A673 (cell line): ENCODE results near the gene TUBGCP3. TPM values are rescaled to one million over a fixed set of nuclear protein-coding genes. Genes with fewer than 3 reads are reported as not detected.
"Not testable (repeated sequence)": the region's sequence is repeated elsewhere in the genome, so short reads cannot be mapped to it uniquely, and the experiment has no call there.

ENCODE experiments used
- BruUV-seq: library from RNA; stranded (reverse); fragments of 400-500 nt; replicated peaks from 2 replicates; lab custom pipeline; 2021; lab: Mats Ljungman, UMichigan
- CTCF ChIA-PET: fragments of 300-600 bp; sonication (Branson Sonifier 250); formaldehyde crosslinking; loops from one replicate; lab custom pipeline; 2022; ENCODE audit warnings: antibody characterized with exemption; lab: Charles Lee
- POLR2A ChIA-PET: fragments of 300-600 bp; sonication (Branson Sonifier 250); formaldehyde crosslinking; loops from one replicate; lab custom pipeline; 2022; ENCODE audit warnings: antibody characterized with exemption; ENCODE audit not compliant: low non-redundant PET; lab: Charles Lee
- DNase-seq: peaks from one replicate; pipeline ENCODE4 v3.0.0-alpha.2; 2015; ENCODE audit warnings: low spot score
- H3K27ac ChIP-seq: fragments of 200-600 bp; sonication (generic); 2 replicates; pipeline ENCODE4 v1.5.1; 2016; ENCODE audit warnings: mixed run types, low read depth, mild to moderate bottlenecking, mixed read lengths, antibody characterized with exemption, low read length; ENCODE audit not compliant: poor library complexity, severe bottlenecking
- H3K27me3 ChIP-seq: fragments of 200-600 bp; sonication (generic); replicated peaks from 2 replicates; pipeline ENCODE4 v1.6.1; 2017; ENCODE audit warnings: mixed run types, low read depth, mild to moderate bottlenecking, mixed read lengths, antibody characterized with exemption, low read length; ENCODE audit not compliant: insufficient read depth, poor library complexity
- H3K36me3 ChIP-seq: fragments of 200-600 bp; sonication (generic); 2 replicates; pipeline ENCODE4 v1.6.1; 2016; ENCODE audit warnings: mixed run types, mild to moderate bottlenecking, mixed read lengths, antibody characterized with exemption, low read length; ENCODE audit not compliant: insufficient read depth, poor library complexity, severe bottlenecking
- H3K4me1 ChIP-seq: fragments of 200-600 bp; sonication (generic); 2 replicates; pipeline ENCODE4 v1.6.1; 2017; ENCODE audit warnings: mixed run types, mild to moderate bottlenecking, mixed read lengths, antibody characterized with exemption, low read length; ENCODE audit not compliant: insufficient read depth, poor library complexity, severe bottlenecking
- H3K4me3 ChIP-seq: fragments of 200-600 bp; sonication (generic); 2 replicates; pipeline ENCODE4 v1.5.1; 2016; ENCODE audit warnings: low read depth, mixed run types, mild to moderate bottlenecking, mixed read lengths, low read length; ENCODE audit not compliant: poor library complexity, severe bottlenecking
- H3K9me3 ChIP-seq: fragments of 200-600 bp; sonication (generic); 2 replicates; pipeline ENCODE4 v1.6.1; 2016; ENCODE audit warnings: mixed run types, low read depth, mild to moderate bottlenecking, mixed read lengths, antibody characterized with exemption, low read length; ENCODE audit not compliant: poor library complexity, severe bottlenecking
- EZH2 ChIP-seq: fragments of 200-600 bp; sonication (generic); IDR thresholded peaks from 2 replicates; pipeline ENCODE4 v1.6.1; 2017; ENCODE audit warnings: borderline replicate concordance, low read depth, mild to moderate bottlenecking, mixed read lengths, antibody characterized with exemption, low read length; ENCODE audit not compliant: poor library complexity, severe bottlenecking
- intact Hi-C: fragments of 100-400 bp; cut with micrococcal nuclease; formaldehyde crosslinking; loops from one replicate; pipeline ENCODE4 v1.10.0; 2022; ENCODE audit not compliant: unreplicated experiment
- total RNA-seq: library from RNA; stranded (reverse); gene quantifications from 2 replicates; pipeline ENCODE4 v1.2.3, GENCODE V29; 2021
- TF ChIP-seq, protein P1 (sequence below): fragments of 300-800, 200-600 bp; sonication (generic); conservative IDR thresholded peaks from 2 replicates; pipeline ENCODE4 v1.5.1; 2017; ENCODE audit warnings: low read depth, mild to moderate bottlenecking, antibody characterized with exemption, low read length, moderate library complexity, mixed read lengths

Gene TUBGCP3
- total RNA-seq, 1 experiment from 2014 or later, result 61.4 TPM

DNA sequence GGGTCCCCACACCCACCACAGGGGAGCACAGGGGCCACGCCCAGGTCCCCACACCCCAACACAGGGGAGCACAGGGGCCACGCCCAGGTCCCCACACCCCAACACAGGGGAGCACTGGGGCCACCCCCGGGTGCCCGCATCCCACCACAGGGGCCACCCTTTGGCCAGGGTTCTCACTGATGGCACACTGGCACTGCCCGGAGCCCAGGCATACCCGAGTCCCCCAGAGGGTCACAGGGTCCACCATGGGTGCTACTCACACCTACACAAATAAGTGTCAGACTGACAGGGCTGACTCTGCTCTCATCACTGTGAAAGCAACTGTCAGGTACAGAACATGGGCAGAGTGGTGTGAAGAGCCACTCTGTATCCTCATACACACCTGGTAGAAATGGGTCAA, 98.8 kb downstream of the TUBGCP3 start:
- DNase-seq, result no peak

DNA sequence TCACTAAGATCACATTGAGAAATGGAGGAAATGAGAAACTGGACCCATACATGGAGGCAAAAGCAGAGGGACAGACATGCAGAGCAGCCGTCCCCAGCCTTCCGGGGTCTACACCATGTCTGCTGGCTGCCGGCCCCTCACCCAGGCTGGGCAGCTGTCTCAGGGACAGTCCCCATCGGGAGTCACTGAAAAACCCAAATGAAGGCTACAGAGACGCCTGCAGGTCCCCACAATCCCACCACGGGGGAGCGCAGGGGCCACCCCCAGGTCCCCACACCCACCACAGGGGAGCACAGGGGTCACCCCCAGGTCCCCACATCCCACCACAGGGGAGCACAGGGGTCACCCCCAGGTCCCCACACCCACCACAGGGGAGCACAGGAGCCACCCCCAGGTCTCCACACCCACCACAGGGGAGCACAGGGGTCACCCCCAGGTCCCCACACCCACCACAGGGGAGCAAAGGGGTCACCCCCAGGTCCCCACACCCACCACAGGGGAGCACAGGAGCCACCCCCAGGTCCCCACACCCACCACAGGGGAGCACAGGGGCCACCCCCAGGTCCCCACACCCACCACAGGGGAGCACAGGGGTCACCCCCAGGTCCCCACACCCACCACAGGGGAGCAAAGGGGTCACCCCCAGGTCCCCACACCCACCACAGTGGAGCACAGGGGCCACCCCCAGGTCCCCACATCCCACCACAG, 99.5 kb downstream of the TUBGCP3 start:
- H3K4me3 ChIP-seq, DNase-seq, POLR2A ChIA-PET, H3K36me3 ChIP-seq, H3K4me1 ChIP-seq, intact Hi-C loops, H3K9me3 ChIP-seq, CTCF ChIA-PET, H3K27me3 ChIP-seq, BruUV-seq, H3K27ac ChIP-seq: not testable (repeated sequence)

More for the DNA sequence above, 98.8 kb downstream of the TUBGCP3 start:
- H3K27me3 ChIP-seq, result no peaks in the 10 kb centered on the region
- H3K4me3 ChIP-seq, result no peak overlapping the region
- intact Hi-C loops, result no loop called here
- no peaks in the 10 kb centered on the region for H3K4me1 ChIP-seq
- no TSS peak for BruUV-seq
- H3K27ac ChIP-seq, result no peak overlapping the region
- no peaks in the 10 kb centered on the region for H3K36me3 ChIP-seq
- ChIA-PET POLR2A (no interaction called here), CTCF (no interaction called here)
- no peaks in the 10 kb centered on the region for H3K9me3 ChIP-seq
- no peak for TF ChIP-seq EZH2
- TF ChIP-seq, protein P1, sequence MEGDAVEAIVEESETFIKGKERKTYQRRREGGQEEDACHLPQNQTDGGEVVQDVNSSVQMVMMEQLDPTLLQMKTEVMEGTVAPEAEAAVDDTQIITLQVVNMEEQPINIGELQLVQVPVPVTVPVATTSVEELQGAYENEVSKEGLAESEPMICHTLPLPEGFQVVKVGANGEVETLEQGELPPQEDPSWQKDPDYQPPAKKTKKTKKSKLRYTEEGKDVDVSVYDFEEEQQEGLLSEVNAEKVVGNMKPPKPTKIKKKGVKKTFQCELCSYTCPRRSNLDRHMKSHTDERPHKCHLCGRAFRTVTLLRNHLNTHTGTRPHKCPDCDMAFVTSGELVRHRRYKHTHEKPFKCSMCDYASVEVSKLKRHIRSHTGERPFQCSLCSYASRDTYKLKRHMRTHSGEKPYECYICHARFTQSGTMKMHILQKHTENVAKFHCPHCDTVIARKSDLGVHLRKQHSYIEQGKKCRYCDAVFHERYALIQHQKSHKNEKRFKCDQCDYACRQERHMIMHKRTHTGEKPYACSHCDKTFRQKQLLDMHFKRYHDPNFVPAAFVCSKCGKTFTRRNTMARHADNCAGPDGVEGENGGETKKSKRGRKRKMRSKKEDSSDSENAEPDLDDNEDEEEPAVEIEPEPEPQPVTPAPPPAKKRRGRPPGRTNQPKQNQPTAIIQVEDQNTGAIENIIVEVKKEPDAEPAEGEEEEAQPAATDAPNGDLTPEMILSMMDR, result no peak

DNA sequence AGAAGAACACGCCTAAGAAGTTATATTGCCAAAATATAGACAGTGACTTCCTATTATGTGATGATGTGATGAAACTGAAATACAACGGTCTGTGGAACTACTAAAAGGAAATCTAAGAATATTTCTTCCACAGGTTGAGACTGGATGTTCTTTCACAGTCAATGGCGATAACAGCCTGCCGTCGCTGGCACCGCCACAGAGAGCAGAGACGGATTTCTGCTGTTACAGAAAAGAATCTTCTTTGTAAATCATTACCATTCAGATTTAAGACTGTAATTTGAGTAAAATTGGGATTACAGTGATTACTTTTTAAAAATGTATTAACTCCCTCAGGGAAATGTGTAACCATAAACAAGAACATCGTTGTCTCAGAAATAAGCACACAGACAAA, 100.8 kb downstream of the TUBGCP3 start:
- BruUV-seq, result no TSS peak
- Histone ChIP-seq H3K9me3 (no peaks in the 10 kb centered on the region), H3K36me3 (no peaks in the 10 kb centered on the region), H3K4me1 (no peaks in the 10 kb centered on the region), H3K4me3 (no peak overlapping the region), H3K27ac (no peak overlapping the region), H3K27me3 (no peaks in the 10 kb centered on the region)
- intact Hi-C loops, result no loop called here
- TF ChIP-seq, protein P1, result no peak
- no peak for TF ChIP-seq EZH2
- CTCF ChIA-PET, result no interaction called here
- no peak for DNase-seq
- POLR2A ChIA-PET, result no interaction called here
